HepG2 (cell line): ENCODE measurements around the gene PITPNM2. TPM values are rescaled to one million over a fixed set of nuclear protein-coding genes. Genes with fewer than 3 reads are reported as not detected.
A peak's percentile ranks its signal among the peaks of the same experiment; 100 is the strongest.

Experiments used
- ATAC-seq: fragments of 200-7000 bp; cut with Tn5 transposase; 3 replicates; pipeline ENCODE4 v1.9.1; 2020; ENCODE audit warnings: mild to moderate bottlenecking, moderate library complexity
- BruUV-seq: library from RNA; stranded (reverse); fragments of 400-500 nt; replicated peaks from 2 replicates; lab custom pipeline; 2021; lab: Mats Ljungman, UMichigan
- CTCF ChIA-PET: fragments of 300-600 bp; formaldehyde crosslinking; extraction: SDS; loops from one replicate; lab custom pipeline; 2021; ENCODE audit warnings: low total read pairs, inconsistent platforms, low intra/inter-chr PET ratio; lab: Yijun Ruan, JAX
- POLR2A ChIA-PET: fragments of 350-600 bp; sonication (Branson Sonifier 250); formaldehyde crosslinking; loops from one replicate; lab custom pipeline; 2020; ENCODE audit warnings: antibody characterized with exemption, inconsistent platforms; lab: Yijun Ruan, JAX
- DNase-seq: peaks from one replicate; pipeline ENCODE4 v3.0.0-alpha.2; 2015; ENCODE audit warnings: low spot score
- FAIRE-seq: peaks from 3 replicates; lab custom pipeline; 2011; peaks lifted over from hg19 to GRCh38; lab: Jason Lieb, UNC
- H2AFZ ChIP-seq: one replicate; pipeline ENCODE4 v1.6.1; 2011; ENCODE audit warnings: low read length, inconsistent platforms
- H3K27ac ChIP-seq: fragments of 300-600 bp; 3 replicates; pipeline ENCODE4 v1.8.0; 2011; ENCODE audit warnings: mixed run types, mild to moderate bottlenecking, mixed read lengths, low read length, inconsistent platforms; ENCODE audit not compliant: insufficient read depth; ENCODE audit errors: extremely low read length
- H3K27me3 ChIP-seq, 2 experiments: fragments of 200-600 bp in 1 of 2; 2 replicates in 1 of 2; 3 replicates in 1 of 2; pipeline versions ENCODE4 v1.6.0 to v1.8.0; 2011; ENCODE audit warnings: low read length in 2 of 2, mild to moderate bottlenecking in 2 of 2, moderate library complexity in 2 of 2, inconsistent platforms in 1 of 2; ENCODE audit not compliant: insufficient read depth in 2 of 2, control insufficient read depth in 1 of 2
- H3K36me3 ChIP-seq, 2 experiments: fragments of 200-600 bp in 1 of 2; replicated peaks in 1 of 2; 2 replicates in 1 of 2; 3 replicates in 1 of 2; pipeline versions ENCODE4 v1.5.1 to v1.8.0; 2011; ENCODE audit warnings: low read length in 2 of 2, inconsistent platforms in 1 of 2; ENCODE audit not compliant: insufficient read depth in 2 of 2, control insufficient read depth in 1 of 2
- H3K4me1 ChIP-seq: 2 replicates; pipeline ENCODE4 v1.5.1; 2012; ENCODE audit warnings: low read length, inconsistent platforms; ENCODE audit not compliant: insufficient read depth
- H3K4me2 ChIP-seq: 2 replicates; pipeline ENCODE4 v1.6.0; 2011; ENCODE audit warnings: low read depth, low read length, inconsistent platforms
- H3K4me3 ChIP-seq, 3 experiments: fragments of 200-600 bp in 1 of 3; sonication (generic), shearing (Covaris generic) in 1 of 3; replicated peaks in 1 of 3; 2 replicates each; pipeline ENCODE4 v1.5.1; 2011 to 2016; ENCODE audit warnings: low read length in 3 of 3, inconsistent platforms in 2 of 3, low read depth in 2 of 3, mild to moderate bottlenecking in 2 of 3, control low read depth in 1 of 3, mixed read lengths in 1 of 3; ENCODE audit not compliant: insufficient read depth in 1 of 3
- H3K79me2 ChIP-seq: one replicate; pipeline ENCODE4 v1.6.1; 2011; ENCODE audit warnings: low read length, inconsistent platforms; ENCODE audit not compliant: insufficient read depth
- H3K9ac ChIP-seq: 2 replicates; pipeline ENCODE4 v1.6.0; 2011; ENCODE audit warnings: mild to moderate bottlenecking, low read depth, low read length, inconsistent platforms; ENCODE audit not compliant: insufficient read depth
- H3K9me3 ChIP-seq: 2 replicates; pipeline ENCODE4 v1.5.1; 2012; ENCODE audit warnings: mild to moderate bottlenecking, low read length
- H4K20me1 ChIP-seq: 2 replicates; pipeline ENCODE4 v1.6.0; 2011; ENCODE audit warnings: inconsistent platforms, mild to moderate bottlenecking, low read length, moderate library complexity; ENCODE audit not compliant: insufficient read depth
- FOXA1 ChIP-seq, 2 experiments: fragments of 450-650 bp in 1 of 2; sonication (generic) in 1 of 2; formaldehyde crosslinking in 1 of 2; IDR thresholded peaks; 2 replicates each; pipeline versions ENCODE4 v1.4.0 to v1.6.1; 2016 to 2020; ENCODE audit warnings: missing genetic modification reagents in 1 of 2
- GFI1 ChIP-seq: sonication (generic); formaldehyde crosslinking; IDR thresholded peaks from 2 replicates; pipeline ENCODE4 v1.5.0; 2020; ENCODE audit warnings: missing genetic modification reagents, mild to moderate bottlenecking, borderline replicate concordance
- MAFF ChIP-seq: IDR thresholded peaks from 2 replicates; pipeline ENCODE4 v1.6.1; 2011; ENCODE audit warnings: low read depth, low read length, improper control_type of control experiment
- MAFK ChIP-seq, 2 experiments: IDR thresholded peaks in 1 of 2; conservative IDR thresholded peaks in 1 of 2; 2 replicates each; pipeline ENCODE4 v1.6.1; 2011; ENCODE audit warnings: improper control_type of control experiment in 2 of 2, low read length in 2 of 2
- NR2F6 ChIP-seq, 2 experiments: IDR thresholded peaks; 2 replicates each; pipeline ENCODE4 v1.6.1; 2016; ENCODE audit warnings: antibody characterized with exemption in 1 of 2, mild to moderate bottlenecking in 1 of 2
- ZBTB46 ChIP-seq: sonication (generic); formaldehyde crosslinking; IDR thresholded peaks from 2 replicates; pipeline ENCODE4 v1.4.0; 2020; ENCODE audit warnings: mild to moderate bottlenecking, missing genetic modification reagents, borderline replicate concordance
- ZNF337 ChIP-seq: sonication (generic); formaldehyde crosslinking; IDR thresholded peaks from 2 replicates; pipeline ENCODE4 v1.5.1; 2020; ENCODE audit warnings: missing genetic modification reagents, low read depth, mild to moderate bottlenecking, borderline replicate concordance
- ZNF598 ChIP-seq: sonication (generic); formaldehyde crosslinking; IDR thresholded peaks from 2 replicates; pipeline ENCODE4 v1.5.1; 2020; ENCODE audit warnings: mild to moderate bottlenecking, missing genetic modification reagents, borderline replicate concordance
- ZNF782 ChIP-seq: sonication (generic); formaldehyde crosslinking; IDR thresholded peaks from 2 replicates; pipeline ENCODE4 v1.4.0; 2020; ENCODE audit warnings: missing genetic modification reagents, mild to moderate bottlenecking, borderline replicate concordance
- WGBS: methylation state at CpG from one replicate; pipeline ENCODE4 v1.1.6; 2017; ENCODE audit warnings: low lambda C conversion rate; 5-methylcytosine and 5-hydroxymethylcytosine counted together
- in situ Hi-C: cut with HindIII; loops from 2 replicates; pipeline ENCODE4 v1.10.0; 2017; ENCODE audit warnings: low pct_unique_long_range_greater_than_20kb; ENCODE audit not compliant: extremely low pct_ligation_motif_present
- intact Hi-C: fragments of 100-400 bp; cut with micrococcal nuclease; formaldehyde crosslinking; loops from one replicate; pipeline ENCODE4 v1.10.0; 2022; ENCODE audit not compliant: unreplicated experiment
- polyA plus RNA-seq, 8 experiments: library from polyadenylated mRNA; depleted of rRNA in 3 of 8; stranded (reverse) in 7 of 8; unstranded in 1 of 8; fragments of >200 nt; fragmentation: Illumina TruSeq in 4 of 8; extraction: Trizol in 4 of 8; gene quantifications; 2 replicates each; pipeline versions ENCODE4 v1.2.1 to v1.2.3, GENCODE V29; 2011 to 2016; ENCODE audit warnings: low read depth in 4 of 8, missing spikeins in 1 of 8, mixed read lengths in 1 of 8; ENCODE audit not compliant: insufficient read depth in 1 of 8
- total RNA-seq, 5 experiments: library from RNA; depleted of rRNA; stranded (reverse); fragments of >200 nt; fragmentation: Illumina TruSeq; extraction: Trizol; gene quantifications; 2 replicates each; pipeline ENCODE4 v1.2.3, GENCODE V29; 2016; ENCODE audit warnings: low read depth in 1 of 5
- TF ChIP-seq, protein P1 (sequence below): sonication (generic); formaldehyde crosslinking; IDR thresholded peaks from 2 replicates; pipeline ENCODE4 v1.4.0; 2020; ENCODE audit warnings: mild to moderate bottlenecking, missing genetic modification reagents

Gene PITPNM2
- total and polyA plus RNA-seq, 2 of the 13 experiments (the other 11 are each of a cell fraction or from before 2014, with no cell fraction given): 4.2 to 5.3 TPM

DNA sequence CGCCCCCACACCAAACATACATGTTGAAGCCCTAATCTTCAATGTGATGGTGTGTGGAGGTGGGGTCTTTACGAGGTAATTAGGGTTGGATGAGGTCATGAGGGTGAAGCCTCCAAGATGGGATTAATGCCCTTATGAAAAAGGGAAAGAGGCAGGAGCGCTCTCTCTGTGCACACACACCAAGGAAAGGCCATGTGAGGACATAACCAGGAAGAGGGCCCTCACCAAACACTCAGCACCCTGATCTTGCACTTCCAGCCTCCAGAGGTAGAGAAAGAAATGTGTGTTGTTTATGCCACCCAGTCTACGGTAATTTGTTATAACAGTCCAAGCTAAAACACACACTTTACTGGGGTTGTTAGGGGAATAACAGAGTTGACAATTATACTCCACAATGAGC, 14.6 kb upstream of the PITPNM2 start (continued):
- TF ChIP-seq ZBTB46 (CRISPR knock-in tag) (no peak), ZNF782 (CRISPR knock-in tag) (no peak)
- TF ChIP-seq, all 625 proteins: peak for 0

DNA sequence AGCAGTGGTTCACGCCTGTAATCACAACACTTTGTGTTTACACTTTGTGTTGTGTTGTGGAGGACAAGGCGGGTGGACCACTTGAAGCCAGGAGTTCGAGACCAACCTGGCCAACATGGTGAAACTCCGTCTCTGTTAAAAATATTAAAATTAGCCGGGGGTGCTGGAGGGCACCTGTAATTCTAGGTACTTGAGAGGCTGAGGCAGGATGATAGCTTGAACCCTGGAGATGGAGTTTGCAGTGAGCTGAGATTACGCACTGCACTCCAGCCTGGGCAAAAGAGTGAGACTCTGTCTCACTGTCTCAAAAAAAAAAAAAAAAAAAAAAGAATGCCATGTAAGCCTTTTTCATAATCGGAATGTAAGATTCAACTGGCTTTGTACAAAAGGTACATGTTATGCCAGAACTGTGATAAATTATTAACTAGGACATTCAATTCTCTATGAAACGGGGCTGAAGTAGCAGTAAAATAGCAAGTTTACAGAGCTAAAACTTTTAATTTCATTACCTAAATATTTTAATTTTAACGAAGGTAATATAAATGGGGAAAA, 13.9 kb upstream of the PITPNM2 start:
- Histone ChIP-seq H3K27me3 (no peaks in the 10 kb centered on the region), H3K9me3 (no peaks in the 10 kb centered on the region), H3K79me2 (no peaks in the 10 kb centered on the region), H3K27ac (no peak overlapping the region), H2AFZ (no peak overlapping the region), H3K4me2 (no peak overlapping the region), H3K4me1 (peaks cover 42% of the 10 kb centered on the region), H4K20me1 (no peaks in the 10 kb centered on the region)
- no peak for FAIRE-seq
- BruUV-seq: no TSS peak
- POLR2A ChIA-PET: interaction anchor here (0.7 to 1.5 kb wide), 2 partner anchors 10 to 68 kb away, joined by 4 to 9 read pairs; partner anchors contain the start of genes MPHOSPH9 and MTRFR
- WGBS: 89% methylated on average over 9 of the region's 9 CpGs
- intact Hi-C loops: no loop called here
- in situ Hi-C loops: no loop called here
- ATAC-seq: no peak
- CTCF ChIA-PET: no interaction called here
- peak; percentile 26 to 63; a peak in 3 of 4 replicates for TF ChIP-seq MAFK (conservative IDR thresholded peaks at IDR 0.05 in 1 of 2, IDR thresholded peaks at IDR 0.05 in 1 of 2; ENCODE audit: low read length in 2 of 2)
- TF ChIP-seq NR2F6 (IDR thresholded peaks at IDR 0.05): no peak
- no peak for TF ChIP-seq NR2F6 (CRISPR knock-in tag; IDR thresholded peaks at IDR 0.05)
- TF ChIP-seq ZNF598 (CRISPR knock-in tag): no peak
- no peak for TF ChIP-seq FOXA1 (IDR thresholded peaks at IDR 0.05)
- TF ChIP-seq FOXA1 (CRISPR knock-in tag; IDR thresholded peaks at IDR 0.05): no peak
- no peak for TF ChIP-seq ZNF337
- TF ChIP-seq, protein P1, sequence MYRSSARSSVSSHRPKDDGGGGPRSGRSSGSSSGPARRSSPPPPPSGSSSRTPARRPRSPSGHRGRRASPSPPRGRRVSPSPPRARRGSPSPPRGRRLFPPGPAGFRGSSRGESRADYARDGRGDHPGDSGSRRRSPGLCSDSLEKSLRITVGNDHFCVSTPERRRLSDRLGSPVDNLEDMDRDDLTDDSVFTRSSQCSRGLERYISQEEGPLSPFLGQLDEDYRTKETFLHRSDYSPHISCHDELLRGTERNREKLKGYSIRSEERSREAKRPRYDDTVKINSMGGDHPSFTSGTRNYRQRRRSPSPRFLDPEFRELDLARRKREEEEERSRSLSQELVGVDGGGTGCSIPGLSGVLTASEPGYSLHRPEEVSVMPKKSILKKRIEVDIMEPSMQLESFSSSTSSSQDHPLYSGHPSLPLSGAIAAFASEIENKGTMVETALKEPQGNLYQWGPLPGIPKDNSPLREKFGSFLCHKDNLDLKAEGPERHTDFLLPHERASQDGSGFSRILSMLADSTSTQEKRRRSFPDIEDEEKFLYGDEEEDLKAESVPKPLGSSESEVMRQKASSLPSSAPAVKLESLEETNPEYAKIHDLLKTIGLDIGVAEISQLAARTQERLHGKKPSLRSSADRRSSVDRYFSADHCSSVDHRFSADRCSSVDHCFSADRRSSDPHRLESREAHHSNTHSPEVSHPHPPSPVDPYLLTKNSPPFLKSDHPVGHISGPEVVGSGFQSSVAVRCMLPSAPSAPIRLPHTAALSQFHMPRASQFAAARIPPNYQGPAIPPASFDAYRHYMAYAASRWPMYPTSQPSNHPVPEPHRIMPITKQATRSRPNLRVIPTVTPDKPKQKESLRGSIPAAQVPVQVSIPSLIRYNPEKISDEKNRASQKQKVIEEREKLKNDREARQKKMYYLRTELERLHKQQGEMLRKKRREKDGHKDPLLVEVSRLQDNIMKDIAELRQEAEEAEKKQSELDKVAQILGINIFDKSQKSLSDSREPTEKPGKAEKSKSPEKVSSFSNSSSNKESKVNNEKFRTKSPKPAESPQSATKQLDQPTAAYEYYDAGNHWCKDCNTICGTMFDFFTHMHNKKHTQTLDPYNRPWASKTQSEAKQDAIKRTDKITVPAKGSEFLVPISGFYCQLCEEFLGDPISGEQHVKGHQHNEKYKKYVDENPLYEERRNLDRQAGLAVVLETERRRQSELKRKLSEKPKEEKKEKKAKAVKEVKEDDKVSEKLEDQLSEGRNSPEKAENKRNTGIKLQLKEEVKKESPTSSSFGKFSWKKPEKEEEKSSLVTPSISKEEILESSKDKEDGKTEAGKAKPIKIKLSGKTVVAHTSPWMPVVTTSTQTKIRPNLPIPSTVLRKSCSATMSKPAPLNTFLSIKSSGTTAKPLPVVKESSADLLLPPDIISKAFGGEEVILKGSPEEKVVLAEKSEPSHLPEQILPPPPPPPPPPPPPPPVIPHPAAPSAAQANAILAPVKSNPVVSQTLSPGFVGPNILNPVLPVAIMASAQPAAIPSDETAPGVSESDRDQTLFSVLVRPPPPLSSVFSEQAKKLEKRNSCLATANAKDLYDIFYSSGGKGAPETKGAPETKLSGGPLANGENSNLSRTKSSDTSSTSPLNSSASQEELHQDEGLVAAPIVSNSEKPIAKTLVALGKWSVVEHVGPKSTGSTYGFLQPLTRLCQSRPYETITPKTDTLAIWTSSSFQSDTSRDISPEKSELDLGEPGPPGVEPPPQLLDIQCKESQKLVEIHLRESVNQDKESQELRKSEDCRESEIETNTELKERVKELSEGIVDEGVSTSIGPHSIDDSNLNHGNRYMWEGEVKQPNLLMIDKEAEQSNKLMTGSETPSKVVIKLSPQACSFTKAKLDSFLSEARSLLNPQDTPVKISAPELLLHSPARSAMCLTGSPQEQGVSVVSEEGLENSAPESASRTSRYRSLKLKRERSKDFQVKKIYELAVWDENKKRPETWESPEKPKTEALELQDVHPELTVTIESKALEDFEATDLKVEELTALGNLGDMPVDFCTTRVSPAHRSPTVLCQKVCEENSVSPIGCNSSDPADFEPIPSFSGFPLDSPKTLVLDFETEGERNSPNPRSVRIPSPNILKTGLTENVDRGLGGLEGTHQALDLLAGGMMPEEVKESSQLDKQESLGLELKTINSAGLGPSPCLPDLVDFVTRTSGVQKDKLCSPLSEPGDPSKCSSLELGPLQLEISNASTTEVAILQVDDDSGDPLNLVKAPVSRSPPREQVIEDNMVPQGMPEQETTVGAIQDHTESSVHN (CRISPR knock-in tag): no peak
- TF ChIP-seq MAFF: peak; percentile 36
- TF ChIP-seq GFI1: no peak
- TF ChIP-seq, all 625 proteins: peak for 2
- Histone ChIP-seq H3K36me3 (peaks cover 9 to 55% of the 10 kb centered on the region in 2 experiments), H3K4me3 (no peak overlapping the region), H3K9ac (no peak overlapping the region)
- no peak for DNase-seq
